Activated CD8-positive, alpha-beta T cell treated with anti-CD3 and anti-CD28 coated beads for 36 hours (primary cell): ENCODE results near the gene PROP1. TPM values are rescaled to one million over a fixed set of nuclear protein-coding genes. Genes with fewer than 3 reads are reported as not detected.
A peak's percentile ranks its signal among the peaks of the same experiment; 100 is the strongest.

Experiments used
- ATAC-seq: fragments of 200-7000 bp; cut with Tn5 transposase; one replicate; pipeline ENCODE4 v1.10.0; 2021; ENCODE audit warnings: mild to moderate bottlenecking, moderate library complexity
- CTCF ChIA-PET: fragments of 350-600 bp; sonication (Branson Sonifier 250); formaldehyde crosslinking; loops from one replicate; lab custom pipeline; 2021; ENCODE audit warnings: antibody characterized with exemption; lab: Charles Lee
- POLR2A ChIA-PET: fragments of 350-600 bp; sonication (Branson Sonifier 250); formaldehyde crosslinking; loops from one replicate; lab custom pipeline; 2021; ENCODE audit warnings: antibody characterized with exemption; lab: Charles Lee
- DNase-seq: peaks from one replicate; pipeline ENCODE4 v3.0.0-alpha.2; 2020
- H3K27ac Mint-ChIP-seq: one replicate; pipeline ENCODE4 v1.8.0; 2021; ENCODE audit warnings: mild to moderate bottlenecking, mixed read lengths
- H3K27me3 Mint-ChIP-seq: one replicate; pipeline ENCODE4 v1.8.0; 2021; ENCODE audit warnings: mixed read lengths
- H3K36me3 Mint-ChIP-seq: one replicate; pipeline ENCODE4 v1.8.0; 2021; ENCODE audit warnings: low read depth, mixed read lengths
- H3K4me1 Mint-ChIP-seq: one replicate; pipeline ENCODE4 v1.8.0; 2021; ENCODE audit warnings: low read depth, mixed read lengths
- H3K4me3 Mint-ChIP-seq: one replicate; pipeline ENCODE4 v1.8.0; 2021; ENCODE audit warnings: mild to moderate bottlenecking, moderate library complexity, mixed read lengths
- H3K9me3 Mint-ChIP-seq: one replicate; pipeline ENCODE4 v1.8.0; 2021; ENCODE audit warnings: mixed read lengths
- intact Hi-C: fragments of 100-400 bp; cut with micrococcal nuclease; formaldehyde crosslinking; loops from one replicate; pipeline ENCODE4 v1.10.0; 2022
- total RNA-seq, 2 experiments: library from RNA; stranded (reverse); gene quantifications; one replicate each; pipeline ENCODE4 v1.2.3, GENCODE V29; 2021
- TF ChIP-seq, protein P1 (sequence below): fragments of 200-600 bp; IDR thresholded peaks from one replicate; pipeline ENCODE4 v1.8.0; 2022; ENCODE audit warnings: antibody characterized with exemption, mild to moderate bottlenecking

Gene PROP1
- total RNA-seq, 2 experiments from 2014 or later: not detected

DNA sequence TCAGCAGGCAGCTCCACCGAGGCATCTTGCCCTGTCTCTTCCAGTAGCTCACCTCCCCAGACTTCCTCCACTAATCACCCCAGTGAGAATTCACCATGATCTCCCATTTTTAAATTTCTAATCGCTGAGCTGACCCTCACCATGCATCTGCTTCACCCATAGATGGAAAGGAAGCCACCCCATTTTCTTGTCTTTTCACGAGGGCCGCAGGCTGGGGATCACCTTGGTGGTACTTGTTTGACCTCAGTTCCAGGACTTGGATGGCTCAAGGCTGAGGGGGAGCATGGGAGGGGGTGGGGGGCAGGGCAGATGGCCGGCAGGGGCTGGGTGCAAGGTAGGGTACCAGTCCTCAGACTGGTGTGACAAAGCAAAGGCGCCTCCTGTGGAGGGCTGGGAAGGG, 3.6 kb downstream of the PROP1 start:
- intact Hi-C loops: no loop called here
- DNase-seq (no peak), ATAC-seq (no peak)
- CTCF ChIA-PET: interaction anchor here (1.2 kb wide), 1 partner anchor 10 kb away, joined by 3 read pairs; no protein-coding TSS in a partner anchor
- POLR2A ChIA-PET: interaction anchor here (1.1 kb wide), 1 partner anchor 11 kb away, joined by 6 read pairs; no protein-coding TSS in a partner anchor
- H3K36me3 Mint-ChIP-seq: no peaks in the 10 kb centered on the region
- no peak overlapping the region for H3K4me3 Mint-ChIP-seq
- peaks cover 22% of the 10 kb centered on the region for H3K27me3 Mint-ChIP-seq
- H3K27ac Mint-ChIP-seq: no peak overlapping the region
- H3K9me3 Mint-ChIP-seq: no peaks in the 10 kb centered on the region
- TF ChIP-seq, protein P1, sequence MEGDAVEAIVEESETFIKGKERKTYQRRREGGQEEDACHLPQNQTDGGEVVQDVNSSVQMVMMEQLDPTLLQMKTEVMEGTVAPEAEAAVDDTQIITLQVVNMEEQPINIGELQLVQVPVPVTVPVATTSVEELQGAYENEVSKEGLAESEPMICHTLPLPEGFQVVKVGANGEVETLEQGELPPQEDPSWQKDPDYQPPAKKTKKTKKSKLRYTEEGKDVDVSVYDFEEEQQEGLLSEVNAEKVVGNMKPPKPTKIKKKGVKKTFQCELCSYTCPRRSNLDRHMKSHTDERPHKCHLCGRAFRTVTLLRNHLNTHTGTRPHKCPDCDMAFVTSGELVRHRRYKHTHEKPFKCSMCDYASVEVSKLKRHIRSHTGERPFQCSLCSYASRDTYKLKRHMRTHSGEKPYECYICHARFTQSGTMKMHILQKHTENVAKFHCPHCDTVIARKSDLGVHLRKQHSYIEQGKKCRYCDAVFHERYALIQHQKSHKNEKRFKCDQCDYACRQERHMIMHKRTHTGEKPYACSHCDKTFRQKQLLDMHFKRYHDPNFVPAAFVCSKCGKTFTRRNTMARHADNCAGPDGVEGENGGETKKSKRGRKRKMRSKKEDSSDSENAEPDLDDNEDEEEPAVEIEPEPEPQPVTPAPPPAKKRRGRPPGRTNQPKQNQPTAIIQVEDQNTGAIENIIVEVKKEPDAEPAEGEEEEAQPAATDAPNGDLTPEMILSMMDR: no peak
- no peaks in the 10 kb centered on the region for H3K4me1 Mint-ChIP-seq

DNA sequence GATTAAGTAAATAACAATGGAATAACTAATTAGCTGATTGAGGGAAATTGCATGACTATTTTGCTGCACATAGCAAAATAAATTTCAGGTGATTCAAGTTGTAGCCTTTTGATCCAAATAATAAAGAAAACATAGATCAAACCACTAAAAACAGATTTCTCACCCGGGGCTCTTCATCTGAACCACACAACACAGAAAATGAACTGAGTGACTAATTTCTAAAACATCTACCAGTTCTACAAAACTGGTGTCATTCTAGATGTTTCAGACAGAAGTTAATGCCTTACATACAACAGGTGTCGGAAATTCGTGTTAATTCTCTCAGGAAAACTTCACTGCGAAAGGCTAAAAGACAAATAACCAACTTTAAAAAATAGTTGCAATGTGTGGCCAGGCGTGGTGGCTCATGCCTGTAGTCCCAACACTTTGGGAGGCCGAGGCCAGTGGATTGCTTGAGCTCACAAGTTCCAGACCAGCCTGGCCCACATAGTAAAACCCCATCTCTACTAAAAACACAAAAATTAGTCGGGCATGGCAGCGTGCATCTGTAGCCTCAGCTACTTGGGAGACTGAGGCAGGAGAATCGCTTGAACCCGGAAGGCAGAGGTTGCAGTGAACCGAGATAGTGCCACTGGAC, 6.9 kb downstream of the PROP1 start:
- TF ChIP-seq, protein P1: no peak
- no peak overlapping the region for H3K27ac Mint-ChIP-seq
- H3K4me3 Mint-ChIP-seq: no peak overlapping the region
- H3K9me3 Mint-ChIP-seq: no peaks in the 10 kb centered on the region
- intact Hi-C loops: no loop called here
- POLR2A ChIA-PET: no interaction called here
- no peak for DNase-seq
- CTCF ChIA-PET: no interaction called here
- H3K27me3 Mint-ChIP-seq: peaks cover 37% of the 10 kb centered on the region
- no peaks in the 10 kb centered on the region for H3K36me3 Mint-ChIP-seq
- H3K4me1 Mint-ChIP-seq: peaks cover 8% of the 10 kb centered on the region
- ATAC-seq: no peak

DNA sequence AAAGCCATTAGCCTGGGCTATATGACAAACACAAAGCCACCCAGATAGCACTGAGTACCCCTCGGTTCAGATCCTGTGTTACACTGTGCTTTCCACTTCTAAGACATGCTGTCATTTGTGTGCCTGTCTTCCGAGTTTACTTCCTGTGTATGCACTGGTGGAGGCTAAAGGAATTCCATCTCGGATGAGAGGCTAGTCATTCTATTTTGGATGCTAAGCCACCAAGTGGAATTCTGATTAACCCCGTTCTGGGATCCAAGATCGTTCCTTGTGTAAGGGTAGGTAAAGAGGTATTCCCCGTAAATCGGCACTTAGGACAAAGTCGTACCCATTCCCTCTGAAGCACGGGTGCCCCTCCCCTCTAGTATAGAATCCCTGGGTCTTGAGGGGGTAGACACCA, 8.7 kb downstream of the PROP1 start:
- DNase-seq (no peak), ATAC-seq (no peak)
- CTCF ChIA-PET: interaction anchor here (1.2 kb wide), 1 partner anchor 74 kb away, joined by 3 read pairs; no protein-coding TSS in a partner anchor
- peaks cover 53% of the 10 kb centered on the region for H3K27me3 Mint-ChIP-seq
- no peaks in the 10 kb centered on the region for H3K9me3 Mint-ChIP-seq
- no peak overlapping the region for H3K27ac Mint-ChIP-seq
- intact Hi-C loops: no loop called here
- TF ChIP-seq, protein P1: no peak
- no peak overlapping the region for H3K4me3 Mint-ChIP-seq
- H3K36me3 Mint-ChIP-seq: no peaks in the 10 kb centered on the region
- H3K4me1 Mint-ChIP-seq: peaks cover 8% of the 10 kb centered on the region
- POLR2A ChIA-PET: no interaction called here

DNA sequence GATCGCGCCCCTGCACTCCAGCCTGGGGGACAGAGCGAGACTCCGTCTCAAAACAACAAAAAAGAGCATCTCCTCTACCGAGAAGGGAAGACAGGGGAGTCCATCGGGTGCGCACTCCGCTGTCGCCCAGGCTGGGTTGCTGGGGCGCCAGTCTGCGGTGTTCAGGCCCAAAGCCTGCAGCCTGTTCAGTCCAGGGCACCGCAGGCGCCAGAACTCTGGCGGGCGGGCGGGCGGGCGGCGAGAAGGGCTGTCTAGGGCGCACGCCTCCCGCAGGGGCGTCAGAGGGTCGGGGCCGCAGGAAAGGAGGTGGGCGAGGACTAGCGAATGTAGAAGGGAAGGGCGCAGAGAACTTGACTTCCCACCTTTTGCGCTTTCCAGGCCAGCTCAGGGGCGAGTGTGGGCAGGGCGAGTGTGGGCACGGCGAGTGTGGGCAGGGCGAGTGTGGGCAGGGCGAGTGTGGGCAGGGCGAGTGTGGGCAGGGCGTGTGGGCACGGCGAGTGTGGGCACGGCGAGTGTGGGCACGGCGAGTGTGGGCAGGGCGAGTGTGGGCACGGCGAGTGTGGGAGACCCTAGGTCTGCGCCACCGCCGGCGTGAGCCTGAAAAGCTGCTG, 10.5 kb downstream of the PROP1 start:
- DNase-seq (no peak), ATAC-seq (no peak)
- ChIA-PET POLR2A (interaction anchor here (0.9 kb wide), 1 partner anchor 219 kb away, joined by 3 read pairs; no protein-coding TSS in a partner anchor), CTCF (interaction anchor here (0.6 to 1.9 kb wide), 2 partner anchors 76 to 83 kb away, joined by 3 to 14 read pairs; no protein-coding TSS in a partner anchor)
- Mint-ChIP-seq H3K27me3 (peaks cover 58% of the 10 kb centered on the region), H3K27ac (no peak overlapping the region), H3K9me3 (no peaks in the 10 kb centered on the region), H3K36me3 (no peaks in the 10 kb centered on the region), H3K4me3 (peak overlapping the region; percentile 52), H3K4me1 (peaks cover 8% of the 10 kb centered on the region)
- TF ChIP-seq, protein P1: no peak
- intact Hi-C loops: no loop called here

DNA sequence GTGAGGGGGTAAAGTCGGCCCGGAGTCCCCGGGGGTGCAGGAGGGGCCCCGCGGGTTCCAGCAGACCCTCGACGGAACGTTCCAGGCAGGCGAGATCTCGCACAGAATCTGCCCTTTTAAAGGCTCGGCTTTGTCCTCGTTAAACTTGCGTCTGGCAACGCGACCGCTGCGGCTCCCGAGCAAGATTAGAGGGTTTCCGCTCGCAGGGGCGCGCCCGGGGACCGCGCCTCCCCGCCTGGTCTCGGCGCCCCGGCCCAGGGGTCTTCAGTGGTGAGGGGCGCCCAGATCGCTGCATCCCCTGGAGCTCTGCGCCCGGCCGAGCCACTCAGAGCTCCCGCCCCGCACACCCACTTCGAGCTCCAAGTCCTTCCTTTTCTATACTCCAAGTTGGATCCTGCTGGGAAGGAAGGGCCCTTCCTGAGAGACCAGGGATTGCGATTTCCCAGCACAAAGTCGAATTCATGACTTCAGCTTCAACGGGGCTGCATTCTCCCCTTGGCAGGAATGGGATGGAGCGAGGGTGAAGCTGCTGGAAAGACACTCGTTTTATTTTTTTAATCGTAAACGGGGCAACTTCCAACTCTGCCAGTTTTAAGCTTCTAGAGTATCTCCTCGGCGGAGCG, 11.3 kb downstream of the PROP1 start:
- intact Hi-C loops: no loop called here
- DNase-seq (peak; percentile 17), ATAC-seq (no peak)
- ChIA-PET POLR2A (no interaction called here), CTCF (interaction anchor here (0.6 to 1.9 kb wide), 2 partner anchors 77 to 84 kb away, joined by 3 to 14 read pairs; no protein-coding TSS in a partner anchor)
- H3K9me3 Mint-ChIP-seq: no peaks in the 10 kb centered on the region
- TF ChIP-seq, protein P1: no peak
- no peak overlapping the region for H3K27ac Mint-ChIP-seq
- peaks cover 57% of the 10 kb centered on the region for H3K27me3 Mint-ChIP-seq
- H3K4me3 Mint-ChIP-seq: peak overlapping the region; percentile 52
- H3K4me1 Mint-ChIP-seq: peaks cover 8% of the 10 kb centered on the region
- H3K36me3 Mint-ChIP-seq: no peaks in the 10 kb centered on the region
